GM21723 (cell line): Measurements from ENCODE around the gene ZSWIM8.
"Not testable (repeated sequence)": the region's sequence is repeated elsewhere in the genome, so short reads cannot be mapped to it uniquely, and the experiment has no call there.

Experiments
- ATAC-seq: cut with Tn5 transposase; IDR thresholded peaks from one replicate; pipeline ENCODE4 v1.9.1; 2021; ENCODE audit warnings: mild to moderate bottlenecking, moderate library complexity; ENCODE audit not compliant: unreplicated experiment

Gene ZSWIM8

DNA sequence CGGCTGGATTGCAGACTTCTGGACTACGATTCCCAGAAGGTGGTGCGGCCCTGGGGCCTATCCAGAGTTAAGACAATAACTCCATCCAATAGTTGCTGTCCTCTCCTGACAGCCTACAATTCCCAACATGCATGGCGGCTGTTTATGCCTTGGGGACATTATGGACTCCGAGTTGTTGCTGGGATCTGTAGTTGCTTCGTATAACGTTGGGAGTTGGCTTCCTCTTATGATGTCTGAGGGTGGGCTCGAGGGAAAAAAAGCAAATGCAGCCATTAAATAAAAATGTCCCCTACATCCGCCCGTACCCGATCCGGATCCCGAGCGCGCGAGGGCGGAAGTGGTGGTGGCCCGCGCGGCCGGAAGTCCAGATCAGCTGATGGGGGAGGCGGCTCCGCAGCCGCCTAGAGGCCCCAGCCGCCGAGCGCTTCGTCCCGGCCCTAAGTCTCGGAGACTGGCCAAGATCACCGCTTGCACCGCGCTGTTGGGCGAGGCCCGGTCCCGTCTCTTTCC, at the start of gene ZSWIM8:
Gene ZSWIM8, plus strand, starts transcription at position 396 of the 510 bp plus-strand sequence. CDS start 273 bp downstream, outside the sequence.
- peak; percentile 78 for ATAC-seq

- not testable (repeated sequence) for ATAC-seq
Observed at GRCh38 chr10:73740501-73741254, 44.7 kb upstream of the ZSWIM8 start.

GRCh38 chr10:73742454-73742734, 43.0 kb upstream of the ZSWIM8 start:
- ATAC-seq, result no peak

DNA sequence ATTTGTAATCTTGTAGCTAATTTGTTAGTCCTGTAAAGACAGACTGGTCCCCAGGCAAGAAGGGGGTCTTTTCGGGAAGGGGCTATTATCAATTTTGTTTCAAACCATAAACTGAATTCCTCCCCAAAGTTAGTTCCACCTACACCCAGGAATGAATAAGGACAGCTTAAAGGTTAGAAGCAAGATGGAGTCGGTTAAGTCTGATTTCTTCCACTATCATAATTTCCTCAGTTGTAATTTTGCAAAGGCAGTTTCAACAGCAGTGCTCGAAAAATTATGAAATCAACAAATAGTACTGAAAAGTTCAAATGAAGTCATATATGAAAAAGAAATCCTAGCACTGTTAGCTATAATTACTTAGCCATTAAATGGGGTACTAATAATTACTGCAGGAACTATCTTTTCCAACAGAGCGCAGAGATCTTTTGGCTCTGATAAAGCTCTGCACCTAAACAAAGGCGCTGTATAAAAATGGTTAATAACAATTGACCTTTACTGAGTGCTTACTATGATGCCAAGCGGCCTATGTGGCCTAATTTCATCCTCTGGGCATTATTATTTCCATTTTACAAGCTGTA, 42.0 kb upstream of the ZSWIM8 start:
- no peak for ATAC-seq

- ATAC-seq, result peak; percentile 86
Observed at GRCh38 chr10:73743905-73744663, 41.3 kb upstream of the ZSWIM8 start, which contains the start of gene SEC24C. SEC24C (plus strand) TSS chr10:73744372; CDS start chr10:73746833, 2,461 bp downstream.

DNA sequence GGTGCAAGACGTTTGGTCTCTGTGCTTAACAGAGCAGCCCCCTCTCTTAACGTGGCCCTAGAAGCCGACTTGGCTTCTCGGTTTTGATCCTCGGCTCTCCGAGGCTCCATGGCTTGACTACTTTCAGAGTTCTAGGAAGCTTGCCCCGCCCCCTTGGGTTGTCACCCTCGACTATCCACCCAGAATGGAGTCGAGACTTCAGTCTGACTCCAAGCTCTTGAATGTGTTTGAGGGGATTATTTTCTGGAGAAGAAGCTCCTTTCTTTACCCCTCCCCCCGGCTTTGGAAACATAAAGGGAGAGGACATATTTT, 40.8 kb upstream of the ZSWIM8 start:
- peak; percentile 41 for ATAC-seq

DNA sequence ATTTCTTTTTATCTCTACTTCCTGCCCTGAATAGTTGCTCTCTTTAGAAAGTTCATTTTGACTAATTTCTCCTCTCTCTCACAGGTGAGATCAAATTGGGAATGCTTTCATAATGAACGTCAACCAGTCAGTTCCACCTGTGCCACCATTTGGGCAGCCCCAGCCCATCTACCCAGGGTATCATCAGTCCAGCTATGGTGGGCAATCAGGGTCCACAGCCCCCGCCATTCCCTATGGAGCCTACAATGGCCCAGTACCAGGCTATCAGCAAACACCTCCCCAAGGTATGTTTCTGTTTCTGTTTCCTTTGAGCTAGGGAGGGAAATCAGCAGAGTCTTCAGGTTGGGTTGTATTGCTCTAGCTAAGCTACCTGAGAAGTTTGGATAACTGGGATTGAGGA, 38.7 kb upstream of the ZSWIM8 start:
- ATAC-seq, result no peak

DNA sequence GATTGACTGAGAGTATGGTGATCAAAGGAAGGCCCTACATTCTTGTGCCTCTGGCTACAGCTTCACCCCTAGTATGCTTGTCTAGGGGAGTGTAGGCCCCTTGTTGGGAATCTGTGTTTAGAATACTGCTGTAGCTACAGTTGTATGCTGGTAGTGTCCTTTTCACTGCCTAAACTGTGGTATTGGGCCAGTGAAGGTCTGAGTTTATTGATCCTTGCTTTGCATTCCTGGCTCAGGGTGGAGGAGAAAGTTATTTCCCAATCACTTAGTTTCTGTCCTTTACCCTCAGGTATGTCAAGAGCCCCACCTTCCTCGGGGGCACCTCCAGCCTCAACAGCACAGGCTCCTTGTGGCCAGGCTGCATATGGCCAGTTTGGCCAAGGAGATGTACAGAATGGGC, 34.6 kb upstream of the ZSWIM8 start:
- ATAC-seq, result no peak

DNA sequence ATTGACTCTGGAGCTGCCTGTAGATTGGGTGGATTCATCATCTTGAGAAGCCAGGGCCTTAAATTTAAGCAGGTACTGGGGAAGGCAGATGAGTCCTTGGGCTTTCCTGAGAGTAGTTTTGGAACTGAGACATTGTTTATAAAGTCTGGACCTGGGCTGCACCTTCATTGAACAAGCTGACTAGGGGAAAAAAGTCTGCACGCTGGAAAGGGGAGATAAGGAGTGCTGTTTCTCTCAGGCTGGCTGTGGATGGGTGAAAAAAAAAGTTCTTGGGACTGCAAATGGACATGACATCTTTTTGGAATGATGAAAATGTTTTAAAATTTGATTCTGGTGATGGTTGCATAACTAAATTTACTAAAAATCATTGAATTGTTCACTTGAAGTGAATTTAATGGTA, 29.2 kb upstream of the ZSWIM8 start:
- no peak for ATAC-seq

GRCh38 chr10:73758704-73759511, 26.5 kb upstream of the ZSWIM8 start:
- no peak for ATAC-seq

DNA sequence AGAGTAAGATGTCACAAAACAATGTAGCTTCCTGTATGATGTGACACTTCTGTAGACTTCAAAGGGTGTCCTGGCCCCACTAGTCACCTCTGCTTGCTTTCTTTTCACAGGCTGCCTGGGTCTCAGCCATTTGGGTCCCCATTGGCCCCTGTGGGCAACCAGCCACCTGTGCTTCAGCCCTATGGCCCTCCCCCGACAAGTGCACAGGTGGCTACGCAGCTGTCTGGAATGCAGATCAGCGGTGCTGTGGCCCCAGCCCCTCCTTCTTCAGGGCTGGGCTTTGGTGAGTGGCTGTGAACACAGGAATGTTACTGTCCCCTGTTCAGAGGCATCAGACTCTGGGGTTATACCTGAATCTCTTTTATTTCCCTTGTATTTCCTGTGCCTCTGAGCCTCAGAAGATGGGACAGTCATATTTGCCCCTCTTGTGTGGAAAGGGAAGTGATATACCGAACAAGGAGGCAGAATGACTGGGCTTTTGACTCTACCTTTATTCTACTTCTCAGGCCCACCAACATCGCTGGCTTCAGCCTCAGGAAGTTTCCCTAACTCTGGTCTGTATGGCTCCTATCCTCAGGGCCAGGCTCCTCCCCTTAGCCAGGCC, 25.8 kb upstream of the ZSWIM8 start:
- ATAC-seq, result no peak

DNA sequence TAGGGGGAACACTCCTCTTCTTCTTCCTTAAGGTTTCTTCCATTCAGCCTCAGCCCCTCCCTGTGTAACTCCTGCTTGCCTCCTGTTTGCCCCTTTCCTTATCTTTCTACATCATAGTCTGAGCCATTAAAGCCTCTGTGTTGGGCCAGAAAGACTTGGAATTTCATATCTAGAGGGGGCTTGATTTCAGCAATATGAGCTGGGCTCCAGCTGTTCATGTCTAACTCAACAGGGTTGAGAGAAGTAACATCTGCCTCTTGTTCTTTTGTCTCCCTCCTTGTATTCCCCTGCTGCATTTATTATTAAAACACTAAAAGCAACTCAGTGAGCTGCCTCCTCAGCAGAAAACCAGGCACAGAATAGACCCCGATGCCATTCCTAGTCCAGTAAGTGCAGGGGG, 23.6 kb upstream of the ZSWIM8 start:
- ATAC-seq, result no peak

- ATAC-seq, result no peak
Observed at GRCh38 chr10:73762915-73763314, 22.5 kb upstream of the ZSWIM8 start.

DNA sequence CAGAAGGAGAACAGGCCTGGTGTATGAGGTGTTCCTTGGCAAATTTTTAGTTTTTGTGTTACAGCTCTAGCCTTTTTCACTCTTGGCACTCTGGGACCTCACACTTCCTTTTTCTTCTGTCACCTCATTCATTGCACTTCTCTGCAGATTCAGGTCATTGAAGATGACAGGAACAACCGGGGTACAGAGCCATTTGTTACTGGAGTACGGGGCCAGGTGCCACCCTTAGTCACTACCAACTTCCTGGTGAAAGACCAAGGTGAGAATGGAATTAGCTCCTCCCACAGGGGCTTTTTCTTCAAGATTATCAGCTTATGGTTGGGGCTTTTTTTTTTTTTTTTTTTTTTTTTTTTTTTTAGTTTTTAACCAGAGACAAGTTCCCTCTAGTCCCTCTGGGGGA, 22.1 kb upstream of the ZSWIM8 start:
- no peak for ATAC-seq

DNA sequence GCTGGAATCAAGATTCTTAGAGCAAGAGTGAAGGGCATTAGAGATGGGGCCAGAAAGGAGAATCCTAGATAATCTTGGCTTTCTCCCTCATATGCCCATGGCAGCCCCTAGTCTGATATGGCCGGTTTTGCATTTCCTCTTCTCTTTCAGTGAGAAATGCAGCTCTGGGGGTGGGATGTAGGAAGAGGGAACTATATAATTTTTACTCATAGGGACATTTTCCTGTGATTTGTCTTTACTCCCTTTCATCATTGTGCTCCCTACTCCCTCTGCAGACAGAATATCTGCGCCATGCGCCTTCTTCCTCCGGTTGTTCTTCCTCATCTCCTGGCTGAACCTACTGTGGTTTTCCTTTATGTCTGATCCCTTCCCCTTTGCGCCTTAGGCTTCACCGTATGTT, 20.3 kb upstream of the ZSWIM8 start:
- no peak for ATAC-seq

GRCh38 chr10:73768881-73769280, 16.5 kb upstream of the ZSWIM8 start:
- ATAC-seq, result no peak

DNA sequence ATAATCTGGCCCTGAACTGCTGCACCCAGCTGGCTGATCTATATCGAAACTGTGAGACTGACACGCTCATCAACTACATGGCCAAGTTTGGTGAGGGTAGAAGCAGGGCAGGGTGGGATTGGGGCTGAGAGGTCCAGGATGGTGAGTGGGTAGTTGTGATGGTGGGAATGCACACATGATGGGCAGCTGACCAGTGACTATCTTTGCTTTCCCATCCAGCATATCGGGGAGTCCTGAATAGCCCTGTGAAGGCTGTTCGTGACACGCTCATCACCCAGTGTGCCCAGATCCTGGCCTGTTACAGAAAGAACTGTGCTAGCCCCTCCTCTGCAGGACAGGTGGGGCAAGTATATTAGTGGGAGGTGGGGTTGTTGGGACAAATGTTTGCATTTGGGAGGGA, 16.0 kb upstream of the ZSWIM8 start:
- no peak for ATAC-seq

- ATAC-seq, result peak; percentile 11
Observed at GRCh38 chr10:73771722-73772280, 13.6 kb upstream of the ZSWIM8 start.

DNA sequence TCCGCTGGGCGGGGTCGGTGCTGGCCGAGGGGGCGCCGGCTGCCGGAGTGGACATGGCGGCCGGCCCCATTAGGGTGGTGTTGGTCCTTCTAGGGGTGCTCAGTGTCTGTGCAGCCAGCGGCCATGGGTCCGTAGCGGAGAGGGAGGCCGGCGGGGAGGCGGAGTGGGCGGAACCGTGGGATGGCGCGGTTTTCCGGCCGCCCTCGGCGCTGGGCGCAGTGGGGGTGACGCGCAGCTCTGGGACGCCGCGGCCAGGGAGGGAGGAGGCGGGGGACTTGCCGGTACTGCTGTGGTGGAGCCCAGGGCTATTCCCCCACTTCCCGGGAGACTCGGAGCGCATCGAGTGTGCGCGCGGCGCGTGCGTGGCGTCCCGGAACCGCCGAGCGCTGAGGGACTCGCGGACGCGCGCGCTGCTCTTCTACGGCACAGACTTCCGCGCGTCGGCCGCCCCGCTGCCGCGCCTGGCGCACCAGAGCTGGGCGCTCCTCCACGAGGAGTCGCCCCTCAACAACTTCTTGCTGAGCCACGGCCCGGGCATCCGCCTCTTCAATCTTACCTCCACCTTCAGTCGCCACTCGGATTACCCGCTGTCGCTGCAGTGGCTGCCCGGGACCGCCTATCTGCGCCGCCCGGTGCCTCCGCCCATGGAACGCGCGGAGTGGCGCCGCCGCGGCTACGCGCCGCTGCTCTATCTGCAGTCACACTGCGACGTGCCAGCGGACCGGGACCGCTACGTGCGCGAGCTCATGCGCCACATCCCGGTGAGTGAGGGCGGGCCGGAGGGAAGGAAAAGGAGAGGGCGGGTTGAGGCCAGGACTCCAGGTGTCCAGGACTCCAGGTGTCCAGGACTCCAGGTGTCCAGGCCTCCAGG, 12.9 kb upstream of the ZSWIM8 start:
- ATAC-seq, result peak; percentile 67
